Mesothelial cell of epicardium (in vitro differentiated cells): ENCODE results near the gene TRIP12. TPM values are rescaled to one million over a fixed set of nuclear protein-coding genes. Genes with fewer than 3 reads are reported as not detected.

Experiments
- DNase-seq, 2 experiments: peaks; one replicate each; pipeline ENCODE4 v3.0.0; 2021; ENCODE audit warnings: low spot score in 2 of 2; ENCODE audit not compliant: unreplicated experiment in 2 of 2
- H3K27ac Mint-ChIP-seq: 2 replicates; pipeline ENCODE4 v1.8.0; 2021; ENCODE audit warnings: mixed read lengths
- H3K27me3 Mint-ChIP-seq: 2 replicates; pipeline ENCODE4 v1.8.0; 2021; ENCODE audit warnings: low read depth, mixed read lengths
- H3K36me3 Mint-ChIP-seq: 2 replicates; pipeline ENCODE4 v1.8.0; 2021; ENCODE audit warnings: mixed read lengths
- H3K4me1 Mint-ChIP-seq: 2 replicates; pipeline ENCODE4 v1.8.0; 2021; ENCODE audit warnings: mixed read lengths
- H3K4me3 Mint-ChIP-seq: 2 replicates; pipeline ENCODE4 v1.8.0; 2021; ENCODE audit warnings: mild to moderate bottlenecking, moderate library complexity, mixed read lengths
- H3K9me3 Mint-ChIP-seq: 2 replicates; pipeline ENCODE4 v1.8.0; 2021; ENCODE audit warnings: mixed read lengths
- total RNA-seq: library from RNA; stranded (reverse); gene quantifications from 3 replicates; pipeline ENCODE4 v1.2.1, GENCODE V29; 2021
- TF ChIP-seq, protein P1 (sequence below): fragments of 200-600 bp; sonication (generic); IDR thresholded peaks from one replicate; pipeline ENCODE4 v1.5.0; 2021; ENCODE audit warnings: antibody characterized with exemption; ENCODE audit not compliant: unreplicated experiment

Gene TRIP12
- total RNA-seq, 1 donor from 2014 or later, result 253 TPM

DNA sequence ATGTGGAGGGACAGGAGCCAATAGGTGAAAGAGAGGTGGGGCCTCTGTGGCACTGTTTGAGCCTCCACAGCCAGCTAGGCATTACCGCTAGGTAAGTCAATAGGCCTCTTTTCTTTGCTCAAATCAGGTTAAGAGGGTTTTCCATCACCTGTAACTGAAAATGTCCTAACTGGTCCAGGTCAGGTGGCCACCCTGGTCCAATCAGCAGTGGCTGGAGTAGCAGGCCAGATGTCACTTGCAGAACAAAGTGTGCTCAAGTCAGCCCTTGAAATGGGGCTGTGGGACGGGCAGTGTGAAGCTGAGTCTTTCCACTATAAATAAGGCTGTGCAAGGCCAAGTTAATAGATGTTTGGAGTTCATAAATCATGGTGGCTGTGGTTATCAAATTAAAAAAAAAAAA, 21.4 kb upstream of the TRIP12 start:
- TF ChIP-seq, protein P1, sequence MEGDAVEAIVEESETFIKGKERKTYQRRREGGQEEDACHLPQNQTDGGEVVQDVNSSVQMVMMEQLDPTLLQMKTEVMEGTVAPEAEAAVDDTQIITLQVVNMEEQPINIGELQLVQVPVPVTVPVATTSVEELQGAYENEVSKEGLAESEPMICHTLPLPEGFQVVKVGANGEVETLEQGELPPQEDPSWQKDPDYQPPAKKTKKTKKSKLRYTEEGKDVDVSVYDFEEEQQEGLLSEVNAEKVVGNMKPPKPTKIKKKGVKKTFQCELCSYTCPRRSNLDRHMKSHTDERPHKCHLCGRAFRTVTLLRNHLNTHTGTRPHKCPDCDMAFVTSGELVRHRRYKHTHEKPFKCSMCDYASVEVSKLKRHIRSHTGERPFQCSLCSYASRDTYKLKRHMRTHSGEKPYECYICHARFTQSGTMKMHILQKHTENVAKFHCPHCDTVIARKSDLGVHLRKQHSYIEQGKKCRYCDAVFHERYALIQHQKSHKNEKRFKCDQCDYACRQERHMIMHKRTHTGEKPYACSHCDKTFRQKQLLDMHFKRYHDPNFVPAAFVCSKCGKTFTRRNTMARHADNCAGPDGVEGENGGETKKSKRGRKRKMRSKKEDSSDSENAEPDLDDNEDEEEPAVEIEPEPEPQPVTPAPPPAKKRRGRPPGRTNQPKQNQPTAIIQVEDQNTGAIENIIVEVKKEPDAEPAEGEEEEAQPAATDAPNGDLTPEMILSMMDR, result no peak
- Mint-ChIP-seq H3K27ac (peak overlapping the region; percentile 36), H3K9me3 (no peaks in the 10 kb centered on the region), H3K4me3 (no peak overlapping the region), H3K4me1 (peaks cover 6% of the 10 kb centered on the region), H3K27me3 (no peaks in the 10 kb centered on the region), H3K36me3 (peaks cover 7% of the 10 kb centered on the region)
- DNase-seq, result no peak

DNA sequence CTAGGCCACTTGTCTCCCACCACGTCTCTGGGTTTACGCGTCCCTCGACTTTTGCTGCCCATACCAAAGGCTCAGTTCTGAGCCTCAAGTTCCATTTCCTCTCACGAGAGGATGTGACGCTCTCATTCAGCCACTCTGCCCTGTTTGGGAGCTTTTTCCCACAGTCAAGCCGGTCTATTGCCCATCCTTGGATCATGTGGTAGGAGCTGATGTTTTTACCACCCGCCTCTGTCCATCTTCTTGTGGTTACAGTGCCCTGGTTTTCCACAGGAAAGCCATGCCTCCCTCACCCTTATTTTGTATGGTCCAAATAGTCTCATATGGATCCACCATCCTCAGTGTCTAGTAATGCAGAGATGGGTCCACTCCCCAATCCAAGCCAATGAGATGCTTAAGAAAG, 20.9 kb upstream of the TRIP12 start:
- peaks cover 7% of the 10 kb centered on the region for H3K36me3 Mint-ChIP-seq

DNA sequence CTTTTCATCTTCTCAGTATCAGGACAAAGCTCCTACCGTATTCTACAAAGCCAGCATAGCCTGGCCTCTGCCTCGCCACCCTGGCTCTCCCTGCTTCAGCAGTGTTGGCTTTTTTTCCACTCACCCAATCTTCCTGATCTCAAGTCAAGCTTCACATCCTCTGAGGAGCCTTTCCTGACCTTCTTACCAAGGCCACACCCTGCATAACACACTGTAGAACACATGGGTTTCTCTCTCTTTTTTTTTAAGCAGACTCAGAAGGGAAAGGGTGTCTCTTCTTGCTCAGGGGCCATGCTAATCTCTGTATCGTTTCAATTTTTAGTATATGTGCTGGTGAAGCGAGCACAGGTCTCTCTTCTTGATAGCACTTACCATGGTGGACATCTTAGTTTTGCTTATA, 15.7 kb upstream of the TRIP12 start:
- no peak overlapping the region for H3K27ac Mint-ChIP-seq

More for the DNA sequence above, 20.9 kb upstream of the TRIP12 start:
- peaks cover 6% of the 10 kb centered on the region for H3K4me1 Mint-ChIP-seq
- peaks cover 3% of the 10 kb centered on the region for H3K9me3 Mint-ChIP-seq
- TF ChIP-seq, protein P1, result no peak
- H3K27ac Mint-ChIP-seq, result no peak overlapping the region
- H3K27me3 Mint-ChIP-seq, result no peaks in the 10 kb centered on the region
- no peak overlapping the region for H3K4me3 Mint-ChIP-seq
- DNase-seq, result no peak

DNA sequence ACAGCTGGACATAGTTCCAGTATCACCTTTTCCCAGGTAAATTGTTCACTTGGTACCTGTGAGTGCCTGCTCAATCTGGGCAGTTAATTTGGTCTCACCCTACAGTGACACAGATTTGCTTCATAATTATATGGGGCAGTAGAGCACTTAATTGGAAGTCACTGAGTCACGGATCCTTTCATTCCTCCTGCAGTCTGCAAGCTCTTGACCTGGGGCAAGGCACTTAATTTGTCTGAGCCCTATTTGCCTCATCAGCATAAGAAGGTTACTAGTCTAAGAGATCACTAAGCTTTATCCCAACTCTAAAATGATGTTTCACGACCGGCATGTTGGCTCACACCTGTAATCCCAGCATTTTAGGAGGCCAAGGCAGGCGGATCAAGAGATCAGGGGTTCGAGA, 9.4 kb upstream of the TRIP12 start:
- DNase-seq, result no peak
- TF ChIP-seq, protein P1, result no peak
- H3K9me3 Mint-ChIP-seq, result peaks cover 7% of the 10 kb centered on the region
- peaks cover 6% of the 10 kb centered on the region for H3K36me3 Mint-ChIP-seq
- no peak overlapping the region for H3K27ac Mint-ChIP-seq
- no peaks in the 10 kb centered on the region for H3K27me3 Mint-ChIP-seq
- H3K4me3 Mint-ChIP-seq, result no peak overlapping the region
- H3K4me1 Mint-ChIP-seq, result no peaks in the 10 kb centered on the region

More for the DNA sequence above, 15.7 kb upstream of the TRIP12 start:
- Mint-ChIP-seq H3K9me3 (peaks cover 14% of the 10 kb centered on the region), H3K4me1 (no peaks in the 10 kb centered on the region), H3K27me3 (no peaks in the 10 kb centered on the region), H3K36me3 (peaks cover 11% of the 10 kb centered on the region), H3K4me3 (no peak overlapping the region)
- TF ChIP-seq, protein P1, result no peak
- no peak for DNase-seq

DNA sequence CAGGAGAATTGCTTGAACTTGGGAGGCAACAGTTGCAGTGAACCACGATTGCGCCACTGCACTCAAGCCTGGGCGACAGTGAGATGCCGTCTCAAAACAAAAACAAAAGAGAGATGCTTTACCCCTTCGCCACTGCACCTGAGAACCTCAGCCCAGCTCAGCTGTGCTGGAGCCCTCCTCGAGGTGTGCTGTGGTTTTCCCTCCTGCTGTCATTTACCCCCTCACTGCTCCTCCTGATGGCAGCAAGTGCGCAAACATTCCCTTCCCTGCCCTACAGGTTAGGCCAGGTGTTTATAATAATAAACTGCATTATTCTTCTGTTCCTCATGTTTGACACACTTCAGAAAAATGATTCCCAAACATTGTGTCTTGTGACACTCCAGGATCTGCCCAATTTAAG, 8.8 kb upstream of the TRIP12 start:
- Mint-ChIP-seq H3K36me3 (peaks cover 4% of the 10 kb centered on the region), H3K27ac (no peak overlapping the region)

More for the DNA sequence above, 8.8 kb upstream of the TRIP12 start:
- Mint-ChIP-seq H3K4me1 (no peaks in the 10 kb centered on the region), H3K4me3 (no peak overlapping the region), H3K9me3 (peaks cover 4% of the 10 kb centered on the region), H3K27me3 (no peaks in the 10 kb centered on the region)
- TF ChIP-seq, protein P1, result no peak
- DNase-seq, result no peak
